Measurements from ENCODE around the gene CLIC4.
"Not testable (repeated sequence)": the region's sequence is repeated elsewhere in the genome, so short reads cannot be mapped to it uniquely, and the experiment has no call there.

The CLIC4 gene

GRCh38 chr1:24778141-24778540 is 32.9 kb downstream of the CLIC4 start:
- in situ Hi-C loops (cut with HindIII; ENCODE audit: low pct_ligation_motif_present, low sequenced_read_pairs), result no loop called here
- no peak for DNase-seq
- Histone ChIP-seq H3K4me3 (ENCODE audit: low read depth, low read length) (no peak overlapping the region), H3K27ac (no peak overlapping the region), H3K36me3 (replicated peaks) (peaks cover 4% of the 10 kb centered on the region), H3K27me3 (replicated peaks) (no peaks in the 10 kb centered on the region)
- no peak for TF ChIP-seq CTCF (IDR thresholded peaks at IDR 0.05; ENCODE audit: low read depth, low read length, missing control alignments)

GRCh38 chr1:24779199-24779598 is 34.0 kb downstream of the CLIC4 start:
- H3K27me3 ChIP-seq (replicated peaks); H3K4me3 ChIP-seq (ENCODE audit: low read depth, low read length); DNase-seq; H3K27ac ChIP-seq; H3K36me3 ChIP-seq (replicated peaks); in situ Hi-C loops (cut with HindIII; ENCODE audit: low pct_ligation_motif_present, low sequenced_read_pairs): not testable (repeated sequence)

DNA sequence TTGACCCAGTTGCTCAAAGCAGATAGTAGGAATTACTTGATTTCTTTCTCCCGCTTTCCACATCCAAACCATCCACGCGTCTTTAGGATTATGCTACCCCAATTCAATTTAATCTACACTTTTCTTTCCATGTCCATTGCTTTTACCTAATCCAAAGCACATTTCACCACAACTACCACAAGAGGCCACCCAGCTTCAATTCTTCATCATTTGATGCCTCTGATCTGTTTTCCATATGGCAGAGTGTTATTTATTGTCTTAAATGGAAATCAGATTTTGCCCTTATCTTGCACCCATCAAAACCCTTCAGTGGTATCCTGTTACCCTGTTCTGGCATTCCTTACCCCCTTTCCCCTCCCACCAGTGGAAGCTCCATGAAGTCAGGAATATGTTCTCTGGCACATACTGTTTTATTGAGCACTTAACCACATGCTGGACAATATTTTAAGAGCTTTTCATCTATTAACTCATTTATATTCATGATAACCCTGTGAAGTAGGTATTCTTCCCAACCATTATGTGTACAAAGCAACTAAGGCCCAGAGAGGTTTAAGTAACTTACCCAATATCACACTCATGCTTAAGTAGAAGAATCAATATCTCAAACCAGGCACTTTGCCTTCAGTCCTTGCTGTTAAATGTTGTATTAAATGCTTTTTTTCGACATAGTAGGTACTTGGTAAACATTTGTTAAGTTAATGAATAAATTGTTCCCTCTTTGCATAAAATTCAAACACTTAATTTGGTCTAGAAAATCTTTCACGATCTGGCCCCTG is 34.6 kb downstream of the CLIC4 start:
- in situ Hi-C loops (cut with HindIII; ENCODE audit: low pct_ligation_motif_present, low sequenced_read_pairs), result no loop called here
- no peak for DNase-seq
- TF ChIP-seq CTCF (IDR thresholded peaks at IDR 0.05; ENCODE audit: low read depth, low read length, missing control alignments), result peak; percentile 14
- Histone ChIP-seq H3K27ac (no peak overlapping the region), H3K27me3 (replicated peaks) (no peaks in the 10 kb centered on the region), H3K36me3 (replicated peaks) (peaks cover 4% of the 10 kb centered on the region), H3K4me3 (ENCODE audit: low read depth, low read length) (no peak overlapping the region)

- H3K36me3 ChIP-seq (replicated peaks); H3K27ac ChIP-seq; DNase-seq; H3K27me3 ChIP-seq (replicated peaks); H3K4me3 ChIP-seq (ENCODE audit: low read depth, low read length); in situ Hi-C loops (cut with HindIII; ENCODE audit: low pct_ligation_motif_present, low sequenced_read_pairs): not testable (repeated sequence)
Measured at GRCh38 chr1:24780626-24781025, 35.4 kb downstream of the CLIC4 start.

DNA sequence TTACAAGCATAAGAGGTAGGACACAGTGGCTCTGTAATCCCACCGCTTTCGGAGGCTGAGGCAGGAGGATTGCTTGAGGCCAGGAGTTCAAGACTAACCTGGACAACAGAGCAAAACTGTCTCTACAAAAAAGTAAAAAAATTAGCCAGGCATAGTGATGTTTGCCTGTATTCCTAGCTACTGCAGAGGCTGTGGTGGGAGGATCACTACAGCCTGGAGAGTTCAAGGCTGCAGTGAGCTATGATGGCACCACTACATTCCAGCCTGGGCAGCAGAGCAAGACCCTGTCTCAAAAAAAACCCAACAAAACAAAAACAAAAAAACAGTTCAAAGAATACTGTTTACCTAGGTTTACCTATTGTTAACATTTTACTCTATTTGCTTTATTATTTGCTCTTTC is 37.4 kb downstream of the CLIC4 start:
- H3K27me3 ChIP-seq (replicated peaks), result no peaks in the 10 kb centered on the region
- in situ Hi-C loops (cut with HindIII; ENCODE audit: low pct_ligation_motif_present, low sequenced_read_pairs), result no loop called here
- H3K36me3 ChIP-seq (replicated peaks), result peaks cover 6% of the 10 kb centered on the region
- no peak overlapping the region for H3K4me3 ChIP-seq (ENCODE audit: low read depth, low read length)
- no peak overlapping the region for H3K27ac ChIP-seq
- no peak for DNase-seq
- no peak for TF ChIP-seq CTCF (IDR thresholded peaks at IDR 0.05; ENCODE audit: low read depth, low read length, missing control alignments)

DNA sequence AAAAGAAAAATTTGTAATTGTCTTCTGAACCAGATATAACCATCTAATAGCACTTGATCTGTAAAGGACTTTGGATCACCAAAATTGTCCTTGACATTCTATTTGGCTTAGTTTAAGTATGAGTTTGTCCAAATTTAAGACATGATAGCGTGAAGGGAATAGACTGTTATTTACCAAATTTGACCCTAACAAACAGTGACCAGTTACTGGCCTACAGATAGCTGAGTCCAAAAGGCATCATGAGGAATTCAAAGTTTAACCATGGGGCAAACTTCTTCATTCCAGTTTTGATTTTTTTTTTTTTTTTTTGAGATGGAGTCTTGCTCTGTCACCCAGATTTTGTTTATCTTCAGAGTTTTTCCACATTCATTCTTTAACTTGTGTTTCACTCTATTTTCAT is 38.5 kb downstream of the CLIC4 start:
- TF ChIP-seq CTCF (IDR thresholded peaks at IDR 0.05; ENCODE audit: low read depth, low read length, missing control alignments), result no peak
- H3K27me3 ChIP-seq (replicated peaks), result no peaks in the 10 kb centered on the region
- H3K4me3 ChIP-seq (ENCODE audit: low read depth, low read length), result no peak overlapping the region
- no peak overlapping the region for H3K27ac ChIP-seq
- peaks cover 8% of the 10 kb centered on the region for H3K36me3 ChIP-seq (replicated peaks)
- no peak for DNase-seq
- in situ Hi-C loops (cut with HindIII; ENCODE audit: low pct_ligation_motif_present, low sequenced_read_pairs), result no loop called here

DNA sequence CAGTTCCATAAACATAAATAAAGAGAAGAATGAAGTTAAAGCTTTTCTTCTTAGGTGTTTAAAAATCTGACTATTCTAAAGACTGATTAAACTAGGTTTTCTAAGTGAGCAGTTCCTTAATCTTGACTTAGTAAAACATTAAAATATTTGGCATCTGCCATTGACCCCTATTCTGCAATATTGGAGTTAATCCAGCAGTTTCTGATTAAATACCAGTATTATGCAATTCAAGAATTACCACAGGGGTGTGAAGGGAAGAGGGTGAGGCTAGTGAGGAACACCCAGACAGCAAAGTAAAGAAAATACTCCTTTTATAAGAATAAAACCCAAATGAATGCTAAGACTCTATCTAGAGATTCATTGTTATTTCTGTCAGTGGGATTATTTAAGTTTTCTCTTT is 40.9 kb downstream of the CLIC4 start:
- in situ Hi-C loops (cut with HindIII; ENCODE audit: low pct_ligation_motif_present, low sequenced_read_pairs), result no loop called here
- no peak for TF ChIP-seq CTCF (IDR thresholded peaks at IDR 0.05; ENCODE audit: low read depth, low read length, missing control alignments)

More for the DNA sequence above, 40.9 kb downstream of the CLIC4 start:
- Histone ChIP-seq H3K27me3 (replicated peaks) (no peaks in the 10 kb centered on the region), H3K4me3 (ENCODE audit: low read depth, low read length) (no peak overlapping the region), H3K36me3 (replicated peaks) (peaks cover 4% of the 10 kb centered on the region), H3K27ac (no peak overlapping the region)
- no peak for DNase-seq

All from brain microvascular endothelial cell (primary cell).